GM19023 (cell line): ENCODE data around the gene C1QTNF12.

Experiments used
- ATAC-seq: cut with Tn5 transposase; IDR thresholded peaks from one replicate; pipeline ENCODE4 v1.9.1; 2021; ENCODE audit warnings: mild to moderate bottlenecking, moderate library complexity; ENCODE audit not compliant: unreplicated experiment

C1QTNF12 gene

DNA sequence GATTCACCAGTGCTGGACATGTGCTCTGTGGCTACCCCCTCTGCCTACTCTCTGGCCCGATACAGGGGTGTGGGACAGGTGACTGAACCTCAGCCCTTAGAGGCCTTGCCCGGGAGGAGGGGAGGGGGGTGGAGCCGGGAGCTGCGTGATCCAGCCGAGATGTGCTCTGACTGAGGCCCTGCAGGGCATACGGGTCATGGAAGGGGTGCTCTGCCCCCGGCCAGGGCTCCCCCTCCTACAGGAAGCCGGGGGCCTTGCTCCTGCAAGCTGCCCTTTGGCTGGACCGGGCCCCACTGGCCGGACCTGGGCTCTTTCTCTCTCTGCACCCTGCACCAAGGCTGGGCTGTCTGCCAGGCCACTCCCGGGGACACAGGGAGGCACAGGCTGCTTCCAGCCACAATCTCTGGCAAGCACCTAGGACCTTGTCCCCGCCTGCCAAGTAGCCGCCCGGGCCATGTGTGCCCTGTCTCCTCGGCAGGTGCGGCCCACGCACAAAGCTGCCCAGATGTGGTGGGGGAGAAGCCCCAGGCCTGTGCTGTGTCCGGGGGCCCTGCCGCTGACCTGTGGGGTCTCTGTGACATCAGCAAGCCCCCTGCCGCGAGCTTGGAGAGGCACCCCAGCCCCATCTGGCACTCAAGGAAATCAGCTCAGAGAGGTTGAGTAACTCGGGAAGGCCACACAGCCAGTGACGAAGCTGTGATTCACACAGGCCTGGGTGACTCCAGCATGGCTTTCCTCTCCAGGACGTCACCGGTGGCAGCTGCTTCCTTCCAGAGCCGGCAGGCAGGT, 35.2 kb upstream of the C1QTNF12 start:
- ATAC-seq = no peak

DNA sequence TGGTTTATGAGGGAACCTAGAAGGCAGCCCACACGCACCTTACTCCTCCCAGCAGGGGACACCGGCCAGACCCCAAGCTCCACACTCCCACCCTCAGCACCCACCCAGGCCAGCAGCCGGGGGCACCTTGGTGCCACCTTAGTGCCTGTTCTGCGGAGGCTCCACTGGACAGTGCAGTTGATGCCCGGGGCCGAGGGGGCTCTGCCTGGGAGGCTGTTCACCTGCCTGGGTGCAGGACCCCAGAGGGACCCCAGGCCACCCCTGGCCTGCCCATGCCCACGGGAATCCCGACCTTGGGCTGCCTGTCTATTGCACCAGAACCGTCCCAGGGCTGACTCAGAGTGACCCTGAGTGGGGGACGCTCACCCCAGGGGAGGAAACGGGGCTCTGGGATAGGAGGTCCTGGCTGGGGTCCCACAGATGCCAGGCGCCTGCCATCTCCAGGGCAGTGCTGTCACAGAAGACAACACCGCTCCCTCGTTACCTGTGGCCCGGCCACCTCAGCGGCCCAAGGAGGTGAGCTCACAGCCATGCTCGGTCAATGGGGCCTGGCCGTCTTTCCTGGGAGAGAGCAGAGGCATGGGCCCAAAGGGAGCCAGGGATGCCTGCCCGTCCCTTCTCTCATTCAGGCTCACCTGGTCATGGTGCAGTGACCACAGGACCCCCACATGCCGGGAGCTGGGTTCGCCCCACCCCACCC, 34.4 kb upstream of the C1QTNF12 start:
- no peak for ATAC-seq

DNA sequence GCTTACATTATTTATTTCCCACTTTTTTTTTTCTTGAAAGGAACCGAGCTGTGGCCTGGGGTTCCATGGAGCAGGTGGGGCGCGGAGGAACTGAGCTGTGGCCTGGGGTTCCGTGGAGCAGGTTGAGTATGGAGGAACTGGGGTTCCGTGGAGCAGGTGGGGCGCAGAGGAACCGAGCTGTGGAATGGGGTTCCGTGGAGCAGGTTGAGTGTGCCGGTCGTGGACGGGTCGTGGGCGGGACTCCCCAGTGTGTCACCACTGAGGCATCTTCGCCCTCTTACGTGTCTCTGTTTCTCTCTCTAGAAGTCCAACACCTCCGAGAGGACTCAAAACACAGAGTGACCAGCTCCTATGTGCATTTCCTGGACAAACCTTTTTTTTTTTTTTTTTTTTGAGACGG, 32.5 kb upstream of the C1QTNF12 start:
- no peak for ATAC-seq

DNA sequence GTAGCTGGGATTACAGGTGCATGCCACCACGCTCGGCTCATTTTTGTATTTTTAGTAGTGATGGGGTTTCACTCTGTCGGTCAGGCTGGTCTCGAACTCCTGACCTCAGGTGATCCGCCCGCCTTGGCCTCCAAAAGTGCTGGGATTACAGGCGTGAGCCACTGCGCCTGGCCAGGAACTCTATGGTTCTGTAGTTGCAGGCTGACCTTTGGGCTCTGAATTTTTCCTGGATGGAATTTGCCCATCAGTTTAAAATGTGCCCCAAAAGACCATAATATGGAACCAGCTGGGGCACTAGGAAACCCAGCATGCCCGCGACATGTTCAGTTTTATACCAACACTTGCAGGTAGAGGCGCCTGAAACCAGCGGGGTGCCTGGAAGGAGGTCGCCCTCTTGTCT, 32.1 kb upstream of the C1QTNF12 start:
- no peak for ATAC-seq

DNA sequence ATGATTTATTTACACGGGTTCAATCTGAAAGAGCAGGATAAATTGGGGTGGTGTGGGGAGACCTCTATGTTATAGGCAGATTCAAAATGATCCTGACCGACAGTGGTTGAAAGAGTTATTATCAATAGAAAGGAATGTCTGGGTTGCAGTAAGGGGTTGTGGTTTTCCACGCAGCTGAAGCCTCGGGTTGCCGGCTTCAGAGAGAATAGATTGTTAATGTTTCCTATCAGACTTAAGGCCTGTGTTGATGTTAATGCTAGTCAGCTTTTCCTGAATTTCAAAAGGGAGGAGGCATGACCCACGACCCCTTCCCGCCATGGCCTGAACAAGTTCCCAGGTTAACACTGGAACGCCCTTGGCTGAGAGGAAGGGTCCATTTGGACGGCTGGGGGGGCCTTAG, 29.3 kb upstream of the C1QTNF12 start:
- no peak for ATAC-seq

DNA sequence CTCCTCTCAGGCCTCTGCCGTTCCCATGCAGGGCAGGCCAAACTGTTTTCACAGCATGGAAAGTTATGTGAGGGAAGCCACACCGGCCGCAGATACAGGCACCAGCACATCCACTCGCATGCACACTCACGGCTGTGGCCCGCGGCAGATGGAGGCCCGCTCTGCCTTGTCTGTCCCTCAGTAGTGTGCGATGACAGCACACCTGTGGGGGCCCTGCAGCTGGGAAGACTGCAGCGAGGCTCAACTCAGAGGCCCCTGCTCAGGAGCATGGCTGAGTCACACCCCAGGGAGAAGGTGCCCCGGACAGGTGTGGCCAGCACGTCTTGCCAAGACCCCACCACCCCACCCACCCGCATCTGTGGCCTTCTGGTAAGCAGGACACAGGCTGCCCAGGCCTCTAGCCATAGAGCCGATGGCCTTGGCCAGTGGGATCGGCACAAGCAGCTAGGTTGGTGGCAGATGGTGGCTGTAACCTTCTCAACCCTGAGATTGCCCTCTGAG, 28.5 kb upstream of the C1QTNF12 start:
- no peak for ATAC-seq

DNA sequence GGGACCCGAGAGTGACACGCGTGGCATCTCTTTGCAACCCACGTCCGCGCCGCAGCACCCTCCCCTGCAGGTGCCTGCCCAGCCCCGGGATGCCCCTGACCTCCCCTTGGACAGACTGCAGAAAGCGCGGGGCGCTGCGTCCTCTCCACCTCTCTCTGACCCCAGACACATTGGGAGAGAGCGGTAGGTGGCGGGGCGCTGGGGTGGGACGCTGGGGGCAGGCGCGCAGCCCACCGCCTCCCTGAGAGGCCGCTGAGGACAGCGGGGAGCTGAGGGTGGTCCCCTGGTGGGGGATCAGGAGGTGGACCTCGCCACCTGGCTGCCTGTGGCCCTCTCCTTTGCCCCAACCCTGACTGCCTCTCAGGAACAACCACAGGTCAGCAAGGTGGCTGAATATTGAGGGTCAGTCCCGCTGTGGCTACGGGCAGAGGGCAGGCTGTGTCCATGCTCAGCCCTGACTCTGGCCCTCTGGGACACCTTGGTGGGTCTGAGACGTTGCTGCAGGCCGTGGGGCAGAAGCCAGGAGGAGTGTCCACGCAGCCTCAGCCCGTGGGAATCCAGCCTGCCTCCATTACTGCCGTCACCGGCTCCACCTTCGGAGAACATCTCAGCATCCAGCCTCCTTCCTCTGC, 27.9 kb upstream of the C1QTNF12 start:
- ATAC-seq = no peak

DNA sequence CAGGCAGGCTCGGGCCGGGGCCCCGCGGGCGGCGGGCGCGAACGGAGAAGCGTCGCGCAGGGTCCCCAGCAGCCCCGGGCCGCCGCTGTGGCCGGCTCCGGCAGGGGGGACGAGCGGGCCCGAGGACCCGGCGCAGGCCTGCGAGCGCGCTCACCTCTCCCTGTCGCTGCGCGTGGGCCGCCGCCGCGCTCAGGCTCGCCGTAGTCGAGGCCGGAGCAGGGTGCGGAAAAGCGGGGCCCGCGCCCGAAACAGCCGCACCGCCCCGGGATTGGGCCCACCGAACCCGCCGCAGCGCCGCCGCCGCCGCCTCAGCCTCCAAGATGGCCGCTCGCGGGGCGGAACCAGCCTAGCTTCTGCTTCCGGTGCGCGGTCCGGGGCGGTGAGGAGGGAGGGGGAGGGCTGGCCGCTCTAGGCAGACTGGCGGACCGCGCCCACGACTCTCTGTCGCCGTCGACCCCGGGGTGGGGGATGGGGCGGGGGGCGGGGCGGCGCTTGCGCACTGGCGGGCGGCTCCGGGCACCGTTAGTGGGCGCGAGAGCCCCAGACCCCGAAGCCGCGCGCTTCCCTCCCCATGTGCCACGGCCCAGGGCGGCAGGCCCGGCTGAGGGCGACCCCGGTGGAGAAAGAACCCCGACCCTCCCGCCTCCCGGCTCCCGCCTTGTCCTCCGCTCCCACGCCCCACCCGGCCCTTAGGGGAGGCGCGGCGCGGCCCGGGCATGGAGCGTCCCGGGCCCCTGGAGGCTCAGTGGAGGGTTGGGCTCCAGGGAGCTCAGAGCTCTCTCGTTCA, 27.2 kb upstream of the C1QTNF12 start, which contains the start of gene UBE2J2:
Gene UBE2J2 (minus strand): TSS at position 343 of the 787 bp plus-strand sequence. CDS start 5,862 bp downstream, outside the sequence.
- peak; percentile 79 for ATAC-seq

DNA sequence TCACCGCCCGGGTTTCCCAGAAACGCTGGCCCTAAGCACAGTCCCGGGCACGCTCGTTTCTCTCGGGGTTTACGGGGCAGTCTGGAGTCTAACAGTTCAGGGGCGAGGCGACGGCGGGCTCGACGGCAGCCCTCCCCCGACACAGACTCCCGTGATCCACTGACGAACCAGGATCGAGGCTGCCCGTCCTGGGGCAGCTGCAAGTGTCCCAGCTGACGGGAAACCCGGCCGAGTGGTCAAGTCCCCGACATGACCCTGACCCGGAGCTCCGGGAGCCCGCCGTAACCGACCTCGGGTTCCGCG, 26.6 kb upstream of the C1QTNF12 start:
- no peak for ATAC-seq

DNA sequence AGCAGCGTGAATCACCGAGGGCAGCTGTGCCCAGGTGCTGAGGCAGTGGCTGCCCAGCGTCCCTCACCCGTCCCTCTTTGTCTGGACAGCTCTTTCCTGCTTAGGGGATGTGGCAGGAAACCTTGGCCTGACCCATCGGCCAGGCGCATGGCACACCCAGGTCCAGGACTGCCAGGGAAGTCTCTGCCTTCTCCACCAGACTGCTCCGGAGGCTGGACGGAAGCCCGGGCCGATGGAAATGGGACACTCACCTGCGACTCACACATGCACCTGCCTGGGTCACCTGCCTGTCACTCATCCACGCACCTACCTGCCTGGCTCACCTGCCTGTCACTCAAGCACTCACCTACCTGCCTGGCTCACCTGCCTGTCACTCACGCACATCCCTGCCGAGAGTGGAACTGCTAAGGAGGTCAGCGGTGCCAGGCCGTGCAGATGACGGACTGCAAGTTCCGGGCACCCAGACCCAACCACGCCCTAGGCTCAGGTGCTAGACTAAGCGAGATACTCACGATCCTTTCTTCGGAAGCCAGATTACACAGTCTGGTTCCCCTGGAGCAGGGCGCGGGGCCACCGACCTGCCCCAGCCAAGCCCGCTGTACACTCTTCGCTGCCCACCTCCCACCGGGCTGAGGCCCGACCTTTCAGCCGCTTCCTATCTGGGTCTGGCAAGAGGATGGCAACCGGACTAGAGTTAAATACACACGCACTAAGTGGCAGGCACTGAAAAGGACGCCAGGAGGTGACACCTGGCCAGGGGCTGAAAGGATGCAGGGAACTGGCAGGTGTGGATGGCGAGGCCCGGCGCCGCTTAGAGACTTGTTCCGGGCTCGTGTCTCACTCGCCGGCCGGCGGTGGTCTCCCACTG, 26.1 kb upstream of the C1QTNF12 start:
- no peak for ATAC-seq

DNA sequence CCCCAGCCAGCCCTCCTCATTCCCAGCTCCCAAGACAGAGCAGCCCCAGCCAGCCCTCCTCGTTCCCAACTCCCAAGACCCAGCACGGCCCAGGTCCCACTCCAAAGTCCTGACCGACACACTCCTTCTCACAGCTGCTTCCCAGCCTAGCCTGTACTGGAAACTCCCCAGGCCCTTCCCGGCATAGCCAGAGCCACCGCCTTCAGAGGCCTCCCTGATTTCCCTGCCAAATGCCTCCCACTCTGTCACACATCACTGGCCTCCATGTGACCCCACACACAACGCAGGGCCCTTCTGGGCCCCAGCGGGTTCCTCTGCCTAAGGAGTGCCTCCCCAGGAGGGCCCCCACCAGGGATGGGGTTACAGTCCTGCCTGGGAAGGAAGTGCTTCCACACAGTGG, 24.3 kb upstream of the C1QTNF12 start:
- ATAC-seq = no peak

DNA sequence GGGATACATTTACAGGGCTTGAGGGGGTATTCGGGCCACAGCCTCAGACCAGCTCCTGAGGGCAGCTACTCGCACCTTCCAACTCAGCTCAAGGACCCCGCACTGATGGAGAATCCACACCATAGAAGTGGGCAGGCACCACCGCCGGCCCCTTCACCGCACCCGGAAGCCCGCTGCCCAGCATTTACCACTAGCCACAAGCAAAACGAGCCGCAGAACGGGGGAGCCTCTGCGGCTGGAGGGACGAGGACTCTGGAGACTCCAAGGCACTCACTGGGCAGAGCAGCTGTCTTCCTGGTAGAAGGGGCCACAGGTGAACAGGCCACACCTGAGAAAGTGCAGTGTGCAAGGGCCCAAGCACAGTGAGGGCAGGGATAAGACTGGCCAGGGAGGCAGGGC, 21.8 kb upstream of the C1QTNF12 start:
- ATAC-seq = no peak

DNA sequence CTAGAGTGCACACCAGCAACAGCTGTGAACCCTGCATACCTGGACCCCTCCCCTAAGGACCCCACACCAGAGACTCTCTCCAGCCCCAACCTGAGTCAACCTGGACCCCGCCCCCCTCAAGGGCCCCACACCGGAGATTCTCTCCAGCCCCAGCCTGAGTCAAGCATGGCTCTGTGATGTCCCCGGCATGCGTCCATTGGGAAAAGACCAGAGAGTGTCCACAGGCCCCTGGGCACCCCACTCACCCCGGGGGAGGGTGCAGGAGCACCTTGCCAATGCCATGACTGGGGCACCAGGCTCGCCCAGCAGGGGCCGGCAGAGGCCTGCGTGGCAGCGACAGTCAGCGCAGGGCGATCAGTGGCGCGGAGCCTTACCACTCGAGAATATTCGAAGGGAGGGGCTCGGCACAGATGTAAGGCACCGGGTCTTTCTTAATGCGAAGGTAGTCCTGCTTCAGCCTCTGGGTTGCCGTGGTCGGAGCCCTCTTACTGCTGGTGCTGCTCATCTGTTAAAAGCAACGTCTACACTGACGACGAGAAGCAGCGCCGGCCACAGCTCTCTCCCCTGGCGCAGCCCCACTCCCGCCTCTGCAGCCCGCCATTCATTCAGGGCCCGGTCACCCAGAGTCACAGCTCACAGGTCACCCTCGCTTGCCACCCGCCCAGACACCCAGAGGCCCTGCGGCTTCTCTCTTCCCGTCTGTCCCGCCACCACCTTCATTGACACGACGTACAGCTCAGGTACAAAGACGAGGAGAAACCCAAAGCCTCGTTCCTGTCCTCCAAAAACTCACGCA, 21.2 kb upstream of the C1QTNF12 start:
- ATAC-seq = no peak

DNA sequence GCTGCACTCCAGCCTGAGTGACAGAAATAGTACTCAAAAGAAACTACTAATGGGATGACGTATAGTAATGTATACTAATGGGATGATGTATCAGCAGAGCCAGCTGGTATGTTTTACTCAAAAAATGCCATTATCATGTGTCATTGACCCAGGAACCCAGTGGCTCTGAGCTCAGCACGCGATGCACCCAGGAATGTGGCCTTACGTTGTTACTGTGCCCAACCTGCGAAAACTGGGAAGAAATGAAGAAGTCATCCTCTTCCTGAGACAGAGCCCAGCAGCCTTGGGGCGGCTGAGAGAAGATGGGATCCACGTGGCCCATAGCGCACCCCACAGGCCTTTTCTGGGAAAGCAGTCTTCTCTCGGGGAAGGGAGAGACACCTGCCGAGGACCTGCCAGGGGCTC, 18.3 kb upstream of the C1QTNF12 start:
- ATAC-seq = no peak

DNA sequence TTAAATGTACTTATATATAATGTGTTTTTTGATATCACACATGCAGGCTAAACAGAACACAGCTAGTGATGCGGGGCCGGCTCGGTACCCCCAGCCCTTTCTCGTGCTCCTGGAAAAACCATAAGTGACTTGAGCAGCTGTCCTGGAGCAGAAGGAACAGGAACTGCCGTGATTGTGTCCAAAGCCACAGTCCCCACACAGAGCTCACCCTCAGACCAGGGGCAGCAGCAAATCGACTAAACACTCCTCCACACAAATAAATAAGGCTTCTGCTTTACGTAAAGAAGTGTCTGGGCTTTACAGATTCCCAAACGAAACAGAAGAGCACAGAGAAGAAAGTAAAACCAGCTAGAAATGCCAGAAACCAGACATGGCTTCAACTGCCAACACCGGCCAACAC, 17.5 kb upstream of the C1QTNF12 start:
- ATAC-seq = no peak

DNA sequence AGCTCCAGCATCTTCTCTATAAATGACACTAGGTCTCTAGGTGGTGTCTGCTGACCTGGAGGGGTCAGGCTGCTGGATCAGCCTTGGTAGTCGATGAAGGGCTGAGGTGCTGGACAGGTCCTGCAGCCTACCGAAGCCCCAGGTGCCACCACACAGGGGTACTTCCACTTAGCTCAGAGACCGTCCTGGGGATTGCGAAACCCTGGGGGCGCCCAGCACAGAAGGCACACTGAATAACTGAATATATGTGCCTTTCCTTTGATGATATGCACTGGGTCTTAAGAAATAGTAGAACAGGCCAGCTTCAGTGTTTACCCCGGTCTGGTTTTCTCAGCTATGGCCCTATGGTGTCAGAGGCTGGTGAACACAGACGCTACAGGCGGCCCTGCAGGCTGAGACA, 16.2 kb upstream of the C1QTNF12 start:
- no peak for ATAC-seq

DNA sequence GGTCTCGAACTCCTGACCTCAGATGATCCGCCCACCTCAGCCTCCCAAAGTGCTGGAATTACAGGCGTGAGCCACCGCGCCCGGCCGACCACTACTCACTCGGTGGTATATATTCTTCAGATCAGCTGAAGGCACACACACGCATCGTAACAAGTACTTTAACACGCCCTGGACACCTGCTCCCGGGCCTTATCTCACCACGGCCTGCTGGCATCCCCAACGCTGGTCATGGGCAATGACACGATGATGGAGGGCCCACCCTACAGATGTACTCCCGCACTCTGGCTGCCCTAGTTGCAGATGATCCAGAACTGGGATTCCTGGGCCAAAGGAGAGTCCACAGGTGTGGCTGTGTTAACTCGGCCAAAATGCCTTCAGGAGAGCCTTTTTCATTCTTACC, 15.5 kb upstream of the C1QTNF12 start:
- ATAC-seq = no peak

DNA sequence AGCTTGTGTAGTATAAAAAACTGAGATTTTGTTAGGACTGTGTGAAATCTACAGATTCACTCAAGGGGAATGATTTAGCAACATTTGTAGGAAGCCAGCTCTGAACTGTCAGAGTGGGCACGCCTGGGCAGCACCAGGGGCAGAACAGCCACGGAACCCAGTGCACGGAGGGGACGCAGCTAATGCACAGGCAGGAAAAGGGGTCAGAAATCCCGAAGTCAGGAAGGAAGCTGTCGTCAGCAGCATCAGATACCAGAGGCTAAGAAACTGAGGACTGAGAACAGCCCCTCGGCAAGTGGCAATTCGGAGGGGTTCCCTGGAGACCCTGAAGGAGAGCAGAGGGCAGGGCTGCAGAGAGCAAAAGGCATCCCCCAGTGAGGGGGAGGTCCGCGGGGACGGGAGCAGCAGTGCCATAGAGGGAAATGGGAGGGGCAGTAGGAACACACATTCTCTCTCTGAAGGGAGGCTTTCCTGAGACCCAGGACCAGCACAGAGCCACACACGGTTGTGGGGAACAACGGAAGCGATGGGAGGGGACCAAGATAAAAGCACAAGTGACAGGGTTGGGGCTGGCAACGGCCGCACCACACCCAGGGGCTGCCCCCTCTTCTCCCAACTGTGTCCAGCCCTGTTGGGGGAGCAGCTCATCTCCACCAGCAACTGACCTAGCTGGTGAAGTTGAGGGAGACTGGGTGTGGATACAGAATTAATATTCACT, 14.5 kb upstream of the C1QTNF12 start:
- no peak for ATAC-seq
